Endometrial microvascular endothelial cells (primary cell): Measurements from ENCODE around the gene NOC3L. TPM values are rescaled to one million over a fixed set of nuclear protein-coding genes. Genes with fewer than 3 reads are reported as not detected.
"Not testable (repeated sequence)": the region's sequence is repeated elsewhere in the genome, so short reads cannot be mapped to it uniquely, and the experiment has no call there.

ENCODE experiments used
- in situ Hi-C: cut with HindIII; loops from 2 replicates; pipeline ENCODE4 v1.10.0; 2017; ENCODE audit warnings: low sequenced_read_pairs, low pct_unique_long_range_greater_than_20kb; ENCODE audit errors: inconsistent ontology term
- total RNA-seq: library from RNA; depleted of rRNA; stranded (reverse); fragments of >200 nt; gene quantifications from one replicate; pipeline ENCODE4 v1.2.3, GENCODE V29; 2015; ENCODE audit errors: inconsistent ontology term

Gene NOC3L
- total RNA-seq, 1 donor from 2014 or later: 26.6 TPM

GRCh38 chr10:94370501-94370900, 7.8 kb upstream of the NOC3L start:
- in situ Hi-C loops: no loop called here

DNA sequence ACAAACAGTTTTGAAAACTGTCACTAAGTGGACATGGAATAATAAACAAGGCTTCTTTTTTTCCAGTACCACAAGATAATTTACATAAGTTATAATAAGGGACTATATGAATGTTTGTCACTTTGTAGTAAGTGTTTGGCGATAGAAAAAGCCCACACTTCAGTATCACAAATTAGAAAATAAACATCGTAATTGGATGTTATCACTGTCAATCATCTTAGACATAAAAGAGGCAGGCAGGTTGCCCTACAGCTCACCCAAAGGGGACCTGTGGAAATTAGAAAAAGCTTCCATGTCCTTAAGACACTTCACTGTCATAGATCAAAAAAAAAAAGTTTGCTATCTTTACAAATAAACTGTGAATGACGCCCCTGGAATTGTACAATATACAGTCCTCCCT, 3.6 kb upstream of the NOC3L start:
- in situ Hi-C loops: loop anchor here (10.0 kb wide), 1 partner anchor 48 kb away; no protein-coding TSS in a partner anchor

DNA sequence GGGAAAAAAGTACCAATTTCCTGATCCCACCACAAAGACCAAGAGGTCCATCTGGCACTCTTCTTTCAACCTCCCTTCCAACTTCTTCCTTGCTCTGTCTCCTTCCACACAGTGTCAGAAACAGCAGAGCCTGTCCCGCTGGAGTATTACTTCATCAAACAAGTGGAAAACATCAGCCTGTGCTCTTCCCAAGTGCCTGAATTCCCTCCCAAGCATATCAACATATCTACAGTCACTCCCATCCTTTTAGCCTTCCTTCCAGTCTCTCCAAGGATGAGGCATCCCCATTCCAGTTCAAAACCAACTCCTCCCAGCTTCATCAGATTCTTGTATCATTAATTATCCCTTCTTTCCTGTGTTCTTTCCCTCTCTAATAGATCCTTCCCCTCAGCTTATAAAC, 1.7 kb upstream of the NOC3L start:
- in situ Hi-C loops: loop anchor here (10.0 kb wide), 1 partner anchor 50 kb away; no protein-coding TSS in a partner anchor

GRCh38 chr10:94363251-94363565, 469 bp upstream of the NOC3L start:
- in situ Hi-C loops: loop anchor here (10.0 kb wide), 1 partner anchor 52 kb away; no protein-coding TSS in a partner anchor

DNA sequence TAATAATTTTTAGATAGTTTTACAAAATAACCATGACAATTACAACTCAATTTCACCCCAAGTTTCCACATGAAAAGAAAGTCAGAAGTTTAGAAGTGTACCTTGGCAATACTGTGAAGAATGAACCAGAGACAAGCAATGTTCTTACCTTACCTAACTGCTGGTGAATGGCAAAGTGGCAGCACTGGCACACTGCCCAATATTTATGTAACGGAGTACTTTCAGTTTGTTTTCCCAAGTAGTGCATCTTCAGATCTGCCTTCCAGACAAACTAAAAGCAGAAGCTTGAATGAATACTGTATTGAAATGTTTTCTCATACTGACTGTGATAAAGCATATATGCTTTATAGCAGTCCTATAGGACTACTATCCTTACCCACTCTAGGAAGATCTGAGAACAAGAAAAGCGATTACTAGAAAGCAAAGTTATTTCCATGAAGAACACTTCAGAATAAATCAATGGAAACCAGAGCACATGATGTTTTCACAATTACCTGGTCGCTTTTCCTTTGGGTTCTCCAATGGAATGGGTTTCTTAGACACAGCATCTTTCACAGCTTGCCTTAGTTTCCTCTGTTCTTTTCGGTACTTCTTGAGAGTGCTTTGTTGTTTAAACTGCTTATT, 1.5 kb downstream of the NOC3L start:
- in situ Hi-C loops: loop anchor here (10.0 kb wide), 1 partner anchor 54 kb away; no protein-coding TSS in a partner anchor

- in situ Hi-C loops: no loop called here
These were observed 4.3 kb downstream of the NOC3L start for GRCh38 chr10:94358480-94358879.

DNA sequence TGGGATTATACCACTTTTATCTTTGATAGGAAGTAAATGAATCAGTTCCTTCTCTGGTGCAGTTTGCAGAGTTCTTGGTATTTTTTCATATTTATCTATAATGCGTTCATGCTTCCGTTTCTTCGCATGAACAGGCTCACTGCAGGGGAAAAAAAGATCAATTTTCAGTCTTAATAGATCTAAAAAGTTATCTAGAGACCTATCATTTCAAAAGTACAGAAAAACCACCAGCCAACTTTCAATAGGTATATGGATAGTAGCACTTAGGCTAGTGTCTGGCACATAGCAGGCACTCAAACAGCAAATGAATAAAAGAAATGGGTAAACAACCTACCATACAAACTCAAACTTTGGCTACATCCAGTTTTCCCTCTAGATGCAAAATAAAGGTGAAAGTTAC, 5.5 kb downstream of the NOC3L start:
- in situ Hi-C loops: no loop called here

- in situ Hi-C loops: no loop called here
These were observed 6.9 kb downstream of the NOC3L start for GRCh38 chr10:94355841-94356240.

- in situ Hi-C loops: no loop called here
These were observed 9.4 kb downstream of the NOC3L start for GRCh38 chr10:94353336-94353735.

DNA sequence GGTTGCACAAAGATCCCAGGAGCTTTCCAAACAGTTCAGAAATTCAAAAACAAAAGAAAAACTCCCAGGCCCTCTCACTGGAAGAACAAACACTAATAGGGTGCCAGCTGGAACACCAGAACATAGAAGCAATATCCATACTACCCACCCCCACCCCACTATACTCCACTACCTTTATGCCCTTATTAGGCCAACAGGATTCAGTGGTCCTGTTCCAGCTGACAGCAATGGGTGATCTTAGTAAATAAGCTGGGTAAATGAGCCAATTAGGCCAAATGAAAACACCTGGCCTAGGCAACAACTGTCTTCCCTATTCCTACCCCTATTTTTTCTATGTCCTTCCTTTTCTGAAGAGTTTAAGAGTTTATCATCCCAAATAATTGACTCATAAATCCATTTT, 11.7 kb downstream of the NOC3L start:
- in situ Hi-C loops: no loop called here

DNA sequence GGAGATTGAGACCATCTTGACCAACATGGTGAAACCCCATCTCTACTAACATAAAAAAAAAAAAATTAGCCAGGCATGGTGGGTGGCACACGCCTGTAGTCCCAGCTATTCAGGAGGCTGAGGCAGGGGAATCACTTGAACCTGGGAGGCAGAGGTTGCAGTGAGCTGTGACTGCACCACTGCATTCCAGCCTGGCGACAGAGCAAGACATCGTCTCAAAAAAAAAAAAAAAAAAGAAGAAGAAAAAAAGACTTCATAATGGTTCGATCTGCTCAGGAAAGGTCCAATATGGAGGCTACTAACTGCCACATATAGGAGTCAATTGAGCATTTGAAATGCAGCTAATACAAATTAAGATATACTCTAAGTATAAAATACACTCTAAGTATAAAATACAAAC, 12.2 kb downstream of the NOC3L start:
- in situ Hi-C loops: not testable (repeated sequence)

- in situ Hi-C loops: no loop called here
These were observed 13.4 kb downstream of the NOC3L start for GRCh38 chr10:94349327-94349726.

DNA sequence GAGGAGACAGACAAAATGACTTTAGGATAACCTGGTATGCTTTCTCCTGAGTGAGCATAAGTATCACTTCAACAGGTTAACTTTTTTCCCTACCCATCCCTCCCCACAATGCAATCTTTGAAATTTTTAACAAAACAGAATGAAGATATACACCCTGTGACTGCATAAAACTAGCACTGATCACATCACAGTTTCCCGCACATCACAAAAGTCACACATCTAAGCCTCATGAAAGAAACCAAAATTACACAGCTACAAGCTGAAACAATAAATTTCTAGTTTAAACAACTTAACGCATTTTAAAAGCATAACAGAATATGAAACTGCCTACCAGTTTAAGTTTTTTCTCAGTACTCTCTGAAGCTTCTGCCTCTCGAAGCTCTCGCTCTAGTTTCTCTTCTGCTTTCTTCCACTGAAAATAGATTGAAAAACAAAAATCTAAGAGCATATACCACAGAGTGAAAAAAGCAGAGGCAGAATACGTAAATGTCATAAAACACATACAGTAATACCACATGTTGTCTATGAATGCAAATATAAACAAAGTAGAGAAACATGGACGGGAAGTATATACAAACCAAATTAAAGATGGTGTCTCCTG, 18.1 kb downstream of the NOC3L start:
- in situ Hi-C loops: no loop called here

GRCh38 chr10:94343151-94343550, 19.6 kb downstream of the NOC3L start:
- in situ Hi-C loops: no loop called here

DNA sequence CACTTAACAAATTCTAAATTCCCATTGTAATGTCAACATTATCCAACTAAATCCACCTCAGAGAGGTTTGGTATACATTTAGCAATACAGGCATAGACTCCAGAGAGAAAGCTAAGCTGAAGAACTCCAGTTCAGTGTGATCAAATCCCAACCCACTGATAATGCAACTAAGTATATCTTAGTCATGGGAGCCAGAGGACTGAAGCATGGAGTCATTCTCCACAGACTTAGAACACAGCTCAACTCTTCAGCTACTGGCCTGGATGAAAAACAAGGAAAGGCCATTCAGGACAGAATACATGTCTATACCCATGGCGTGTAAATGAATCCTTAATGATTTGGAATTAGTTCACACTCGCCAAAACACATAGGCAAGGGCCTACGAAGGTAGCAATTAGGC, 27.9 kb downstream of the NOC3L start:
- in situ Hi-C loops: no loop called here

DNA sequence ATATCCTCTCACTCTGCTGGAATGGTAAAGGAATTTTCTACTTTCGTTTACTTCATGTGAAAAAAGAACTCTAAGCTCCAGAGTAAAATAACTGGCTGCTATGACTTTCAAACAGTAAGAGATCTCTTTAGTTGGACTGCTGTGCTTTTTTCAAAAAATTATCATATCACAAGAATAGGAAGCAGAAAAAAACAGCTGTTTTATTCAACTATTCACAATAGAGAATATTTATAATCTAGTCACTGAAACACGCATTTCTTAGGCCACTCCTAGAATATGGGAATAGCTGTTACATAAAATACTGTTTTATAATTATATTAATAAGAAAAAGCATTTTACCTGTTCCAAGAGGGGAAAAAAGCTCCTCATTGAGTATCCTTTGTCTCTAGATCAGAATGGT, 29.7 kb downstream of the NOC3L start:
- in situ Hi-C loops: no loop called here

DNA sequence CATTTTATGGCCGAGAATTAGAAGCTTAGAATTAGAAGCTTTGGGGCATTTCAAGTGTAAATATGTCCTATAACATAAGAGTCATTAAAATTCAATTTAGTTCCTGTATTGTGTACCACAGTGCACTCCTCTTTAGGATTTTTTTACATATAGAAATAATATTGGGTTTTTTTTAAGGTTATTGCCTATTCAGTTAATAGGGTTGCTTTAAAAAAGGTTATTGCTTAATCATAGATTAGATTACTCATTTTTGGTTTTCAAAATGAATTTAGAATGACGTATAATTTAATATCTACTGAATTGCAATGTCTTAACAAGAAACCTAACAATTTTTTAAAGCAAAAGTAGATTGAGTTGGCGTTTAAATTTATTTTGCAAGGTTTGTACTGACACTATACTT, 34.1 kb downstream of the NOC3L start:
- in situ Hi-C loops: no loop called here

GRCh38 chr10:94327649-94328048, 35.1 kb downstream of the NOC3L start:
- in situ Hi-C loops: no loop called here

DNA sequence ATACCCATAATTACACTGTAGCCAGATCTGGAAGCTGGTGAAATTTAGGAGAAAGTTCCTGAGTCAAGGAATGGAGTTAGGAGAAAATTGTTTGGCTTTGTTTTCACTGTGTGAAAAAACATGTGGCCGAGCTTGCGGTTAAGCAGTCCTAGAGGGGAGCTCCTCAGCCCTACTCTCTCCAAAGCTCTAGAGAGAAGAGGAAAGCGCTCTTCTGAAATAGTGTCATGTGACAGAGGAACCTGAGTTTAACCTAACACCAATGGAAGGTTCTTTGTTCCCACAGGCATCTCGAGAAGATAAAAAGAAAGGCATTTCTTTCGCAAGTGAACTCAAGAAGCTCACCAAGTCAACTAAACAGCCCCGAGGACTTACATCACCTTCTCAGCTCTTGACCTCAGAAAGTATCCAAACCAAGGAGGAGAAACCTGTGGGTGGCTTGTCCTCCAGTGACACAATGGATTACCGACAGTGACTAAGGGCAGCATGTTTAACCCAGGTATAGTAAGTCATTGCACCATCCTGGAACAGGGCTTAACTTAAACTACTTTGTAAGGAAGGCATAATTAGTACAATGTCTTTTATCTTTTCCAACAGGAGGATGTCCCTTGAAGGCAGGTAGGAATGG, 38.0 kb downstream of the NOC3L start:
- in situ Hi-C loops: no loop called here

DNA sequence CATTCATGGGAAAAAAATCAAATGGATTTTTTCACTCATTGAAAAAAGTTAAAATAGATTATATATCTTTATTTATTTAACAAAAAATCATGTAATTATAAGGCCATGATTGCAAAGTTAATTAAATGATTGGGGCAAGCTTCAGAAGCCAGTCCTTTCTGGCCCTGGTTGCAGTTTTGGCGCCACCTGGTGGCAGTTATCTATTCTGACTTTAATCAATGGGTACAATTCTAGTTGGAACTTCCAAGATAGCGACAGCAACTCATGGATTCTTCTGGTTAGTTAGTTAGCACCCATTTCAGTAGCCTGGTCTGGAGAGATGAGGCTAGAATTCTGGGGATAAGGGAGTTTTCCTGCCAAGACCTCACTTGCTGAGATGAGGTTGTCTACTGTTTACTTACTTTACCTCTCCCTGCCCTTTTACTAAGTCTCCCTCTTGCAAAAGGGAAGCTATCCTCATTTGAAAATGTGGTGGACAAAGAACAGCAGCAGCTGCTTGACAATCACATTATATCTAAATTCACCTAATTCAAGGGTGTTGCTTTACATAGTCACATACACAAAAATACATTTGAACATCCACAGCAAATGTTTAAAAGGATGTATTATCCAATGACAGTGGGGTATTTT, 42.3 kb downstream of the NOC3L start:
- in situ Hi-C loops: no loop called here
